A549 (cell line): ENCODE data around the gene P4HA3. TPM values are rescaled to one million over a fixed set of nuclear protein-coding genes. Genes with fewer than 3 reads are reported as not detected.
A peak's percentile ranks its signal among the peaks of the same experiment; 100 is the strongest.

Experiments used
- ATAC-seq, 2 experiments: fragments of 200-7000 bp in 1 of 2; fragments of >200 bp in 1 of 2; cut with Nextera tagmentation in 1 of 2; cut with Tn5 transposase in 1 of 2; 3 replicates each; pipeline versions ENCODE4 v1.8.0 to v1.9.1; 2018 to 2020; ENCODE audit warnings: mild to moderate bottlenecking in 1 of 2, moderate library complexity in 1 of 2
- CTCF ChIA-PET: fragments of 300-600 bp; sonication (Branson Sonifier 250); formaldehyde crosslinking; extraction: SDS; loops from one replicate; lab custom pipeline; 2021; ENCODE audit warnings: antibody characterized with exemption, inconsistent platforms; lab: Yijun Ruan, JAX
- POLR2A ChIA-PET: fragments of 350-600 bp; formaldehyde crosslinking; extraction: SDS; loops from one replicate; lab custom pipeline; 2021; ENCODE audit warnings: antibody characterized with exemption, inconsistent platforms; lab: Yijun Ruan, JAX
- DNase-seq, 2 experiments: peaks; one replicate each; pipeline versions ENCODE4 v3.0.0 to v3.0.0-alpha.2; 2011 to 2016; ENCODE audit warnings: low read depth in 1 of 2, low spot score in 1 of 2
- FAIRE-seq: peaks from 2 replicates; lab custom pipeline; 2011; peaks lifted over from hg19 to GRCh38; lab: Jason Lieb, UNC
- H3K27ac ChIP-seq, 2 experiments: fragments of >200 bp; sonication (Bioruptor Twin); formaldehyde crosslinking; 3 replicates each; pipeline ENCODE4 v1.5.1; 2016 to 2017
- H3K4me1 ChIP-seq: fragments of >200 bp; sonication (Bioruptor Twin); formaldehyde crosslinking; 3 replicates; pipeline ENCODE4 v1.6.1; 2016
- H3K4me2 ChIP-seq: fragments of >200 bp; sonication (Bioruptor Twin); formaldehyde crosslinking; 3 replicates; pipeline ENCODE4 v1.6.1; 2016
- H3K4me3 ChIP-seq: fragments of >200 bp; sonication (Bioruptor Twin); formaldehyde crosslinking; 3 replicates; pipeline ENCODE4 v1.5.1; 2016
- H3K9me3 ChIP-seq: fragments of >200 bp; sonication (Bioruptor Twin); formaldehyde crosslinking; 3 replicates; pipeline ENCODE4 v1.6.1; 2016
- BCL3 ChIP-seq: fragments of >200 bp; sonication (Bioruptor Twin); formaldehyde crosslinking; IDR thresholded peaks from 3 replicates; pipeline ENCODE4 v1.6.1; 2016
- BHLHE40 ChIP-seq: IDR thresholded peaks from 2 replicates; pipeline ENCODE4 v1.6.1; 2012; ENCODE audit warnings: low read depth, low read length, inconsistent platforms
- CBX8 ChIP-seq: fragments of 200-600 bp; sonication (generic); IDR thresholded peaks from 2 replicates; pipeline ENCODE4 v1.6.1; 2016
- CHD2 ChIP-seq: fragments of 150-350 bp; IDR thresholded peaks from 2 replicates; pipeline ENCODE4 v1.6.1; 2014; ENCODE audit warnings: low read length; ENCODE audit not compliant: partially characterized antibody
- CTCF ChIP-seq: fragments of >200 bp; sonication (Bioruptor Twin); formaldehyde crosslinking; IDR thresholded peaks from 3 replicates; pipeline ENCODE4 v1.5.1; 2016
- EHF ChIP-seq: fragments of 250-450 bp; sonication (Bioruptor Pico); IDR thresholded peaks from 2 replicates; pipeline ENCODE4 v1.5.0; 2020; ENCODE audit warnings: mild to moderate bottlenecking
- ESRRA ChIP-seq: fragments of 150-350 bp; IDR thresholded peaks from 2 replicates; pipeline ENCODE4 v1.6.1; 2014; ENCODE audit warnings: mild to moderate bottlenecking, low read length, borderline replicate concordance
- HES2 ChIP-seq: fragments of >200 bp; sonication (Bioruptor Twin); formaldehyde crosslinking; IDR thresholded peaks from 2 replicates; pipeline ENCODE4 v1.6.1; 2016
- HEYL ChIP-seq: fragments of 250-450 bp; sonication (Bioruptor Pico); IDR thresholded peaks from 2 replicates; pipeline ENCODE4 v1.8.0; 2021; ENCODE audit warnings: mild to moderate bottlenecking, moderate library complexity
- HOXB5 ChIP-seq: fragments of 250-450 bp; sonication (Bioruptor Pico); IDR thresholded peaks from 2 replicates; pipeline ENCODE4 v1.5.0; 2020; ENCODE audit warnings: mild to moderate bottlenecking, moderate library complexity
- JUN ChIP-seq, 2 experiments: fragments of >200 bp; sonication (Bioruptor Twin); formaldehyde crosslinking; IDR thresholded peaks; 2 replicates in 1 of 2; 3 replicates in 1 of 2; pipeline ENCODE4 v1.6.1; 2016 to 2017
- MAZ ChIP-seq: fragments of 150-350 bp; IDR thresholded peaks from 2 replicates; pipeline ENCODE4 v1.6.1; 2014; ENCODE audit warnings: antibody characterized with exemption, low read depth, low read length, borderline replicate concordance
- NFE2L2 ChIP-seq: fragments of 150-350 bp; conservative IDR thresholded peaks from 2 replicates; pipeline ENCODE4 v1.6.1; 2014; ENCODE audit warnings: low read length
- NPAS2 ChIP-seq: fragments of 250-450 bp; sonication (Bioruptor Pico); IDR thresholded peaks from 2 replicates; pipeline ENCODE4 v1.8.0; 2022; ENCODE audit warnings: mild to moderate bottlenecking, moderate library complexity, borderline replicate concordance
- PBX3 ChIP-seq: IDR thresholded peaks from 2 replicates; pipeline ENCODE4 v1.6.1; 2012
- PHF8 ChIP-seq: fragments of 200-600 bp; sonication (generic); IDR thresholded peaks from 2 replicates; pipeline ENCODE4 v1.6.1; 2016; ENCODE audit warnings: low read depth, mild to moderate bottlenecking, antibody characterized with exemption, moderate library complexity, borderline replicate concordance
- POLR2A ChIP-seq: IDR thresholded peaks from 2 replicates; pipeline ENCODE4 v1.6.1; 2012; ENCODE audit warnings: mild to moderate bottlenecking, low read length
- RAD21 ChIP-seq, 2 experiments: fragments of >200 bp in 1 of 2; sonication (Bioruptor Twin) in 1 of 2; formaldehyde crosslinking in 1 of 2; IDR thresholded peaks in 1 of 2; conservative IDR thresholded peaks in 1 of 2; 2 replicates in 1 of 2; 3 replicates in 1 of 2; pipeline ENCODE4 v1.6.1; 2012 to 2018; ENCODE audit warnings: inconsistent platforms in 1 of 2
- ZFP36 ChIP-seq: fragments of 450-650 bp; IDR thresholded peaks from 2 replicates; pipeline ENCODE4 v1.6.1; 2014; ENCODE audit warnings: borderline replicate concordance; ENCODE audit not compliant: partially characterized antibody
- ZNF302 ChIP-seq: fragments of 250-450 bp; sonication (Bioruptor Pico); IDR thresholded peaks from 2 replicates; pipeline ENCODE4 v1.9.0; 2021; ENCODE audit warnings: inconsistent platforms, mild to moderate bottlenecking, moderate library complexity
- WGBS: methylation state at CpG from one replicate; pipeline ENCODE4 v1.1.6; 2017; ENCODE audit errors: missing lambda C conversion rate; 5-methylcytosine and 5-hydroxymethylcytosine counted together
- polyA plus RNA-seq, 4 experiments: library from polyadenylated mRNA; depleted of rRNA in 3 of 4; stranded (reverse); fragments of >200 nt; fragmentation: RNase III in 1 of 4; extraction: RNeasy Plus Mini Kit Qiagen cat#74134 plus additional on column Dnase treatment in 1 of 4; gene quantifications; 2 replicates in 3 of 4; 3 replicates in 1 of 4; pipeline ENCODE4 v1.2.3, GENCODE V29; 2011 to 2017
- TF ChIP-seq, protein P1 (sequence below): fragments of 450-650 bp; IDR thresholded peaks from 2 replicates; pipeline ENCODE4 v1.6.1; 2014; ENCODE audit warnings: antibody characterized with exemption

P4HA3 gene
- polyA plus RNA-seq, 2 of the 4 experiments (the other 2 are of a cell fraction), result 48.1 to 50.4 TPM

GRCh38 chr11:74233683-74234082 is 77.8 kb downstream of the P4HA3 start:
- POLR2A ChIA-PET, result no interaction called here
- CTCF ChIA-PET, result no interaction called here
- no peak overlapping the region for H3K27ac ChIP-seq
- no peak overlapping the region for H3K4me2 ChIP-seq
- no peak for ATAC-seq
- no peak for DNase-seq
- H3K4me1 ChIP-seq, result no peaks in the 10 kb centered on the region
- WGBS, result 91% methylated on average over 3 of the region's 3 CpGs
- H3K9me3 ChIP-seq, result no peaks in the 10 kb centered on the region
- FAIRE-seq, result no peak
- no peak overlapping the region for H3K4me3 ChIP-seq
- TF ChIP-seq HES2, result no peak
- no peak for TF ChIP-seq BCL3
- TF ChIP-seq PHF8, result no peak
- no peak for TF ChIP-seq HOXB5 (CRISPR knock-in tag)
- TF ChIP-seq, all 56 proteins: peak for 0

DNA sequence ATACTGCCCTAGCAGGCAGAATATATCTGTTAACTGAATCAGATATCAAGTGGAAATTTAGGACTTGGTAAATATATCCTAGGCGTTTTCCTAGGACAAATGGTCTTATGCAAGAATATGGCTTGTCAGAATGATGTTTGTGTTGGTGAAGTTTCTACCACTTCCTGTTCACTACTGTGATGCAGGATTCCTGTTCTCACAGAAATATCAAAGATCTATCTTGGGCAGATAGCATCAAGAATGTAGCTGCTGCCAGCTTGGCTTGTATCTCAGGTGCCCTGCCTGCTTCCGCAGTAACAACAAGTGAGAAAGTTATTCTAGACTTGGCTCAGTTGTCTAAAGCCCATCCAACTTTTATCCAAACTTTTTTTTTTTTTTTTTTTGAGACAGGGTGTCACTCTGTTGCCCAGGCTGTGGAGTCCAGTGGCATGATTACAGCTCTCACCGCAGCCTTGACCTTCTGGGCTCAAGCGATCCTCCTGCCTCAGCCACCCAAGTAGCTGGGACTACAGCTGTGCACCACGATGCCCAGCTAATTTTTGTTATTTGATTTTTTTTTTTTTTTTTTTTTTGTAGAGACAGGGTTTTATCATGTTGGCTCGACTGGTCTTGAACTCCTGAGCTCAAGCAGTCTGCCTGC is 79.0 kb downstream of the P4HA3 start:
- CTCF ChIA-PET, result interaction anchor here (0.6 to 1.1 kb wide), 3 partner anchors 13 to 401 kb away, joined by 3 to 4 read pairs (median 3); no protein-coding TSS in a partner anchor
- TF ChIP-seq PBX3 (no peak), MAZ (no peak), HEYL (CRISPR knock-in tag) (no peak), RAD21 (conservative IDR thresholded peaks at IDR 0.05 in 1 of 2, IDR thresholded peaks at IDR 0.05 in 1 of 2) (no peak), NFE2L2 (no peak), BHLHE40 (no peak), POLR2A (no peak), ESRRA (no peak), ZNF302 (no peak), CBX8 (no peak), NPAS2 (CRISPR knock-in tag) (no peak)
- H3K27ac ChIP-seq, result no peak overlapping the region

GRCh38 chr11:74226907-74227306 is 84.5 kb downstream of the P4HA3 start:
- POLR2A ChIA-PET, result no interaction called here
- ATAC-seq (peak in 1 of 2 experiments; percentile 30; a peak in 2 of 6 replicates), DNase-seq (no peak), FAIRE-seq (no peak)
- H3K4me2 ChIP-seq, result no peak overlapping the region
- no peak overlapping the region for H3K4me3 ChIP-seq
- no peaks in the 10 kb centered on the region for H3K9me3 ChIP-seq
- TF ChIP-seq CTCF (0 out of 3 replicates have a peak, but pooled peaks have one; percentile 18), EHF (no peak), CHD2 (no peak), JUN (IDR thresholded peaks at IDR 0.05) (no peak), ZFP36 (no peak)
- TF ChIP-seq, protein P1, sequence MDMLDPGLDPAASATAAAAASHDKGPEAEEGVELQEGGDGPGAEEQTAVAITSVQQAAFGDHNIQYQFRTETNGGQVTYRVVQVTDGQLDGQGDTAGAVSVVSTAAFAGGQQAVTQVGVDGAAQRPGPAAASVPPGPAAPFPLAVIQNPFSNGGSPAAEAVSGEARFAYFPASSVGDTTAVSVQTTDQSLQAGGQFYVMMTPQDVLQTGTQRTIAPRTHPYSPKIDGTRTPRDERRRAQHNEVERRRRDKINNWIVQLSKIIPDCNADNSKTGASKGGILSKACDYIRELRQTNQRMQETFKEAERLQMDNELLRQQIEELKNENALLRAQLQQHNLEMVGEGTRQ, result no peak
- CTCF ChIA-PET, result interaction anchor here (0.6 to 1.2 kb wide), 3 partner anchors 11 to 219 kb away, joined by 3 read pairs; no protein-coding TSS in a partner anchor
- H3K4me1 ChIP-seq, result no peaks in the 10 kb centered on the region
- no peak overlapping the region for H3K27ac ChIP-seq
- 55% methylated on average over 2 of the region's 2 CpGs for WGBS

More for the DNA sequence above, 79.0 kb downstream of the P4HA3 start:
- 84% methylated on average over 6 of the region's 6 CpGs for WGBS
- POLR2A ChIA-PET, result no interaction called here
- Histone ChIP-seq H3K4me1 (no peaks in the 10 kb centered on the region), H3K4me2 (no peak overlapping the region), H3K4me3 (no peak overlapping the region), H3K9me3 (no peaks in the 10 kb centered on the region)
- DNase-seq (no peak), FAIRE-seq (no peak), ATAC-seq (no peak)
